Trophoblast cell (in vitro differentiated cells and primary cell): ENCODE data around the gene SLC1A4.

Experiments used
- DNase-seq, 2 donors: peaks; one replicate each; pipeline ENCODE4 v3.0.0-alpha.2; 2016
- H2AFZ ChIP-seq: 2 replicates; pipeline ENCODE4 v1.6.1; 2013; ENCODE audit warnings: low read length, moderate library complexity, mild to moderate bottlenecking; ENCODE audit not compliant: insufficient read depth, poor library complexity
- H2AK5ac ChIP-seq: 2 replicates; pipeline ENCODE4 v1.6.1; 2013; ENCODE audit warnings: mild to moderate bottlenecking, low read length
- H2BK120ac ChIP-seq: 2 replicates; pipeline ENCODE4 v1.6.1; 2013; ENCODE audit warnings: low read length, mild to moderate bottlenecking, moderate library complexity; ENCODE audit not compliant: insufficient read depth, poor library complexity
- H2BK12ac ChIP-seq: 2 replicates; pipeline ENCODE4 v1.6.1; 2013; ENCODE audit warnings: mild to moderate bottlenecking, low read length, moderate library complexity
- H2BK5ac ChIP-seq: 2 replicates; pipeline ENCODE4 v1.6.1; 2013; ENCODE audit warnings: low read length, low read depth, moderate library complexity, mild to moderate bottlenecking; ENCODE audit not compliant: poor library complexity
- H3K14ac ChIP-seq: 2 replicates; pipeline ENCODE4 v1.6.1; 2013; ENCODE audit warnings: mild to moderate bottlenecking, low read length
- H3K18ac ChIP-seq: 2 replicates; pipeline ENCODE4 v1.6.1; 2013; ENCODE audit warnings: mild to moderate bottlenecking, low read length
- H3K23ac ChIP-seq: 2 replicates; pipeline ENCODE4 v1.6.1; 2013; ENCODE audit warnings: low read length
- H3K27ac ChIP-seq: 2 replicates; pipeline ENCODE4 v1.5.1; 2013; ENCODE audit warnings: low read depth, mild to moderate bottlenecking, inconsistent platforms, low read length, moderate library complexity
- H3K27me3 ChIP-seq: 2 replicates; pipeline ENCODE4 v1.6.1; 2013; ENCODE audit warnings: inconsistent platforms, mild to moderate bottlenecking, low read length, moderate library complexity; ENCODE audit not compliant: insufficient read depth
- H3K36me3 ChIP-seq, 2 experiments: 1 replicate in 1 of 2; 2 replicates in 1 of 2; pipeline ENCODE4 v1.6.1; 2013; ENCODE audit warnings: low read length in 2 of 2, mild to moderate bottlenecking in 2 of 2, moderate library complexity in 1 of 2; ENCODE audit not compliant: insufficient read depth in 2 of 2, control insufficient read depth in 1 of 2
- H3K4ac ChIP-seq: 2 replicates; pipeline ENCODE4 v1.6.1; 2013; ENCODE audit warnings: low read depth, mild to moderate bottlenecking, low read length, moderate library complexity
- H3K4me1 ChIP-seq, 2 experiments: 1 replicate in 1 of 2; 2 replicates in 1 of 2; pipeline ENCODE4 v1.6.1; 2013; ENCODE audit warnings: low read length in 2 of 2, mild to moderate bottlenecking in 2 of 2, moderate library complexity in 1 of 2; ENCODE audit not compliant: insufficient read depth in 2 of 2, control insufficient read depth in 1 of 2
- H3K4me2 ChIP-seq: 2 replicates; pipeline ENCODE4 v1.6.1; 2013; ENCODE audit warnings: inconsistent platforms, mild to moderate bottlenecking, low read length, moderate library complexity
- H3K4me3 ChIP-seq: 2 replicates; pipeline ENCODE4 v1.5.1; 2013; ENCODE audit warnings: mild to moderate bottlenecking, low read depth, low read length, inconsistent platforms
- H3K79me1 ChIP-seq: one replicate; pipeline ENCODE4 v1.6.1; 2013; ENCODE audit warnings: low read length
- H3K79me2 ChIP-seq: 2 replicates; pipeline ENCODE4 v1.6.1; 2013; ENCODE audit warnings: low read length, mild to moderate bottlenecking; ENCODE audit not compliant: control insufficient read depth, insufficient read depth, poor library complexity
- H3K9ac ChIP-seq: 2 replicates; pipeline ENCODE4 v1.6.1; 2013; ENCODE audit warnings: mild to moderate bottlenecking, low read length
- H3K9me3 ChIP-seq: 2 replicates; pipeline ENCODE4 v1.6.1; 2013; ENCODE audit warnings: low read depth, mild to moderate bottlenecking, control low read depth, inconsistent platforms, low read length; ENCODE audit not compliant: insufficient read depth
- H4K12ac ChIP-seq: 2 replicates; pipeline ENCODE4 v1.6.1; 2013; ENCODE audit warnings: low read depth, mild to moderate bottlenecking, low read length, moderate library complexity
- H4K8ac ChIP-seq: 2 replicates; pipeline ENCODE4 v1.6.1; 2013; ENCODE audit warnings: low read depth, mild to moderate bottlenecking, low read length, moderate library complexity
- H4K91ac ChIP-seq: one replicate; pipeline ENCODE4 v1.6.1; 2013; ENCODE audit warnings: low read depth, mild to moderate bottlenecking, low read length, moderate library complexity
- WGBS: extraction: QIAGEN DNeasy Blood & Tissue Kit; methylation state at CpG from one replicate; pipeline ENCODE4 v1.1.7; 2013; ENCODE audit warnings: missing lambda C conversion rate; ENCODE audit not compliant: insufficient read length, insufficient coverage; ENCODE audit errors: extremely low coverage; 5-methylcytosine and 5-hydroxymethylcytosine counted together

SLC1A4 gene

GRCh38 chr2:65069439-65069824, 80.2 kb downstream of the SLC1A4 start:
- no CpG with 5 or more reads among the region's 6 CpGs for WGBS
- DNase-seq: no peak

GRCh38 chr2:65070172-65070830, 81.1 kb downstream of the SLC1A4 start:
- Histone ChIP-seq H2AFZ (no peak overlapping the region), H3K23ac (no peak overlapping the region), H4K8ac (no peak overlapping the region), H3K4me3 (no peak overlapping the region), H3K27ac (peak overlapping the region; percentile 16), H3K36me3 (peaks cover 31 to 43% of the 10 kb centered on the region in 2 experiments), H2AK5ac (no peak overlapping the region), H3K27me3 (no peaks in the 10 kb centered on the region), H4K12ac (no peak overlapping the region), H3K9ac (no peak overlapping the region), H2BK120ac (no peak overlapping the region), H2BK5ac (no peak overlapping the region), H3K14ac (no peak overlapping the region), H3K4me2 (no peak overlapping the region), H3K9me3 (no peaks in the 10 kb centered on the region), H3K18ac (no peak overlapping the region), H4K91ac (no peak overlapping the region), H3K4ac (no peak overlapping the region), H2BK12ac (no peak overlapping the region), H3K79me2 (no peaks in the 10 kb centered on the region), H3K4me1 (peaks cover 3 to 15% of the 10 kb centered on the region in 2 experiments), H3K79me1 (no peaks in the 10 kb centered on the region)
- no peak for DNase-seq
- no CpG with 5 or more reads among the region's 8 CpGs for WGBS

More at GRCh38 chr2:65069439-65069824, 80.2 kb downstream of the SLC1A4 start:
- Histone ChIP-seq H2BK12ac (no peak overlapping the region), H3K4me3 (no peak overlapping the region), H4K12ac (no peak overlapping the region), H4K8ac (no peak overlapping the region), H3K36me3 (peaks cover 31 to 43% of the 10 kb centered on the region in 2 experiments), H3K14ac (no peak overlapping the region), H3K27ac (no peak overlapping the region), H2BK120ac (no peak overlapping the region), H3K9ac (no peak overlapping the region), H3K4me1 (peaks cover 3 to 15% of the 10 kb centered on the region in 2 experiments), H2AFZ (no peak overlapping the region), H3K4me2 (no peak overlapping the region), H4K91ac (no peak overlapping the region), H3K79me1 (no peaks in the 10 kb centered on the region), H2BK5ac (no peak overlapping the region), H2AK5ac (no peak overlapping the region), H3K23ac (no peak overlapping the region), H3K79me2 (no peaks in the 10 kb centered on the region), H3K27me3 (no peaks in the 10 kb centered on the region), H3K4ac (no peak overlapping the region), H3K18ac (peak overlapping the region; percentile 23), H3K9me3 (no peaks in the 10 kb centered on the region)

GRCh38 chr2:65070856-65071255, 81.7 kb downstream of the SLC1A4 start:
- H3K79me2 ChIP-seq: no peaks in the 10 kb centered on the region
- H4K12ac ChIP-seq: no peak overlapping the region
- no peak overlapping the region for H3K14ac ChIP-seq
- DNase-seq: no peak
- H2AFZ ChIP-seq: no peak overlapping the region
- no peak overlapping the region for H2AK5ac ChIP-seq
- H3K4ac ChIP-seq: no peak overlapping the region
- H2BK12ac ChIP-seq: no peak overlapping the region
- H3K23ac ChIP-seq: no peak overlapping the region
- H3K9me3 ChIP-seq: no peaks in the 10 kb centered on the region
- H3K27ac ChIP-seq: no peak overlapping the region
- H3K18ac ChIP-seq: no peak overlapping the region
- no peaks in the 10 kb centered on the region for H3K79me1 ChIP-seq
- H3K4me3 ChIP-seq: no peak overlapping the region
- no peak overlapping the region for H2BK120ac ChIP-seq
- no CpG with 5 or more reads among the region's 6 CpGs for WGBS
- no peak overlapping the region for H4K8ac ChIP-seq
- peaks cover 31 to 43% of the 10 kb centered on the region in 2 experiments for H3K36me3 ChIP-seq
- no peak overlapping the region for H3K9ac ChIP-seq
- H4K91ac ChIP-seq: no peak overlapping the region
- peaks cover 3 to 17% of the 10 kb centered on the region in 2 experiments for H3K4me1 ChIP-seq
- H3K27me3 ChIP-seq: no peaks in the 10 kb centered on the region
- no peak overlapping the region for H3K4me2 ChIP-seq
- H2BK5ac ChIP-seq: no peak overlapping the region

- H2AK5ac ChIP-seq: no peak overlapping the region
- no peak overlapping the region for H2BK120ac ChIP-seq
- no peak overlapping the region for H3K4me3 ChIP-seq
- no peaks in the 10 kb centered on the region for H3K79me1 ChIP-seq
- no peak overlapping the region for H4K8ac ChIP-seq
- H3K14ac ChIP-seq: no peak overlapping the region
- H3K18ac ChIP-seq: no peak overlapping the region
- H3K79me2 ChIP-seq: no peaks in the 10 kb centered on the region
- H3K9me3 ChIP-seq: no peaks in the 10 kb centered on the region
- no peak overlapping the region for H4K12ac ChIP-seq
- peak; percentile 45 to 49 for DNase-seq
- H4K91ac ChIP-seq: no peak overlapping the region
- peaks cover 5 to 22% of the 10 kb centered on the region in 2 experiments for H3K4me1 ChIP-seq
- H3K4ac ChIP-seq: no peak overlapping the region
- H2BK5ac ChIP-seq: no peak overlapping the region
- H3K36me3 ChIP-seq: peaks cover 34 to 47% of the 10 kb centered on the region in 2 experiments
- no peak overlapping the region for H3K9ac ChIP-seq
- H2BK12ac ChIP-seq: no peak overlapping the region
- no CpG with 5 or more reads among the region's 14 CpGs for WGBS
- H3K27ac ChIP-seq: no peak overlapping the region
- no peak overlapping the region for H2AFZ ChIP-seq
- no peaks in the 10 kb centered on the region for H3K27me3 ChIP-seq
- H3K4me2 ChIP-seq: no peak overlapping the region
- H3K23ac ChIP-seq: no peak overlapping the region
These were observed 82.4 kb downstream of the SLC1A4 start for GRCh38 chr2:65071499-65072180.
